GM19438 (cell line): ENCODE results near the gene GNB1L.

Experiments used
- ATAC-seq: cut with Tn5 transposase; IDR thresholded peaks from one replicate; pipeline ENCODE4 v1.9.1; 2021; ENCODE audit warnings: low read depth; ENCODE audit not compliant: unreplicated experiment

The GNB1L gene

DNA sequence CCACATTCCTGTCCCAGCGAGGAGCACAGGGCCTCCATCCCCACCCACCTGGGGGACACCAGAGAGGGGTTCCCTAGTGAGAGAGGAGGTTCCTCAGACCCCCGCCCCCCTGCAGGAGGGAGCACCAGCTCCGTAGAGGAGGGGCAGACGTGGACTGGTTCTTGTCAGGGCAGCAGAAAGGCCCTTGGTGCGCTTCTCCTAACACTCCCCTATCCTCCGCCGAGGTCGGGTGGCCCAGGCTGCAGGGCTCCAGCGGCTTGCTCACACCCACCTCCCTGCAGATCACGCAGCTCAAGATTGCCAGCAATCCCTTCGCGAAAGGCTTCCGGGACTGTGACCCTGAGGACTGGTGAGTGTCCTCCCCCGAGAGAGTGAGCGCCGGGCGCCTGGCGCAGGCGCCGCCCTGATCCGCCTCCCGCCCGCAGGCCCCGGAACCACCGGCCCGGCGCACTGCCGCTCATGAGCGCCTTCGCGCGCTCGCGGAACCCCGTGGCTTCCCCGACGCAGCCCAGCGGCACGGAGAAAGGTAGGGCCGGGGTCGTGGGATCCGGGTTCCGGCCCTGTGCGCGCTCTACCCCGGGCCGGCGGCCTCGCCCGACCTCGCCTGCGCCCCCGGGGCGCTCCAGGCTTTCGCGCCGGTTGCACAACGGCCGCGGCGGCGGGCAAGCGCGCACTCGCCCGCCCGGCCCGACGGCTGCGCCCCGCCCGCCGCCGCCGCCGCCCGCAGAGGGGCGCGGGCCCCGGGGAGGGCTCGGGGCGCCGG, 89.0 kb downstream of the GNB1L start:
- ATAC-seq: no peak

- no peak for ATAC-seq
Measured at GRCh38 chr22:19764636-19765476, 89.8 kb downstream of the GNB1L start.

- ATAC-seq: no peak
Measured at GRCh38 chr22:19764299-19764593, 90.4 kb downstream of the GNB1L start.

DNA sequence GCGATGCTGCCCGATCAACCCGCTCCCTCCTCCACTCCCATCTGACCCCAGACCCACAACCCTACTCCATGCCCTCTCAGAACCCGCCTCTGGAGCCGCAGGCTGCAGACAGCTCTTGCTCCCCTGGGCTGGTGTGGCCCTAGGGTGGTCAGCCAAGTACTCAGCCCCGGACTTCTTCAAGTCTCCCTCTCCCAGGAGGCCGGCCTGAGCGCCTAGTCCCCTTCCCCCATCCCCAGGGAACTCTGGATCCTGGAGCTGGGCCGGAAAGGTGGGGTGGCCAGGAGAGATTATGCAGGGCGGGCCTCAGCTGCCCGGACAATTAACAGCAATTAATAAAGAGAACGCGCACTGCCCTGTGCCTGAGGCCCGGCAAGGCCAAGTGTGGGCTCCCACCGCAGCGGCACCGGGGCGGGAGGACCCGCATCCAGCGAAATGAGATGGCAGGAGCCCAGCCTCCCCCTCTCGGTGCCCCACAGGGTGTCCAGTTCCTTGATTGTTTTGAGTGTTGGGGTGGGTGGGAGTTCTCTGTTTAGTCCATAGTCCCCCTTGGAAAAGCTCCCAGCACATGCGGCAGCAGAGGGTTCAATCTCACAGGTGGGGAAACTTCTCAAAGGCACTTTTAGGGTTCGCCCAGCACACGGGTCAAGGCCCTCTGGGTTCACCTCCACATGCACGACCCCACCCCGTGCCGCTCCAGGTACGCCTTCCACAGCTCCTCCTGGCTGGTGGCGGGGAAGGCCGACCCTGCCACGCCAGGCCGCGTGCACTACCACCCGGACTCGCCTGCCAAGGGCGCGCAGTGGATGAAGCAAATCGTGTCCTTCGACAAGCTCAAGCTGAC, 91.0 kb downstream of the GNB1L start:
- no peak for ATAC-seq

DNA sequence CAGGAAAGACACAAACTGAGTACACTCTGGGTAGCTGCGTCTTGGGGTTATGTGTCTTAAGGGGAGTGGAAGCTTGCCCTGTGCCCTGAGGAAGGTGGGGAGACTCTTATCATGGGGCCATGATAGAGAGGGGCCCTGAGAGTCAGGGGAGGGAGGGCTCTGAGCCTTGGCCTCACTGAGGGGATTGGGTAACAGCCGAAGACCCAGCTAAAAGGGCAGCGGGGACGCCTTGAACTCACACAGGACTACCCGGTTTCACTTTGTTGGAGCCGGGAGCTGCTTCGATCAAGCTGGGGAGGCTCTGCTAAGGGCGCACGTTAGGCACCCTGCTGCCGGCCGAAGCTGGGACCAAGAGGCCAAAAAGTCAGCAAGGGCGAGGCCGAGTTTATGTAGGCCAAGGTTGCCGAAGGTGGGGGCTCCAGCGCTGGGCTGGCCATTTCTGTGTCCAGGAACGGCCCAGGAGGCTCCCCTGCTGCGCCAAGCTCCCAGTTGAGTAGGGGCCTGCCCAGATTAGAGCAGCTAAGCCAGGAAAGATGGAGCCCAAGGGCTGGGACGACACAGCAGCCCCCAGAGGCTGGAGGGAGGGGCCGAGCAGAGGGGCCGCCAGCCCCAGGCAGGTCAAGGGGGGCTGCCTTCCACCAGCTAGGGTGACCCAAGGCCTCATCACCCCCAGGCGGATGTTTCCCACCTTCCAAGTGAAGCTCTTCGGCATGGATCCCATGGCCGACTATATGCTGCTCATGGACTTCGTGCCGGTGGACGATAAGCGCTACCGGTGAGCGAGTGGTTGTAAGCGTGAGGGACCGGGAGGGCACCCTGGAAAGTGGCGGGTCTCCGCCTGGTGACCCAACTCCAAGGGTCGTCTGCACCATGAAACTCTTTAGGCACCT, 91.9 kb downstream of the GNB1L start:
- ATAC-seq: no peak

DNA sequence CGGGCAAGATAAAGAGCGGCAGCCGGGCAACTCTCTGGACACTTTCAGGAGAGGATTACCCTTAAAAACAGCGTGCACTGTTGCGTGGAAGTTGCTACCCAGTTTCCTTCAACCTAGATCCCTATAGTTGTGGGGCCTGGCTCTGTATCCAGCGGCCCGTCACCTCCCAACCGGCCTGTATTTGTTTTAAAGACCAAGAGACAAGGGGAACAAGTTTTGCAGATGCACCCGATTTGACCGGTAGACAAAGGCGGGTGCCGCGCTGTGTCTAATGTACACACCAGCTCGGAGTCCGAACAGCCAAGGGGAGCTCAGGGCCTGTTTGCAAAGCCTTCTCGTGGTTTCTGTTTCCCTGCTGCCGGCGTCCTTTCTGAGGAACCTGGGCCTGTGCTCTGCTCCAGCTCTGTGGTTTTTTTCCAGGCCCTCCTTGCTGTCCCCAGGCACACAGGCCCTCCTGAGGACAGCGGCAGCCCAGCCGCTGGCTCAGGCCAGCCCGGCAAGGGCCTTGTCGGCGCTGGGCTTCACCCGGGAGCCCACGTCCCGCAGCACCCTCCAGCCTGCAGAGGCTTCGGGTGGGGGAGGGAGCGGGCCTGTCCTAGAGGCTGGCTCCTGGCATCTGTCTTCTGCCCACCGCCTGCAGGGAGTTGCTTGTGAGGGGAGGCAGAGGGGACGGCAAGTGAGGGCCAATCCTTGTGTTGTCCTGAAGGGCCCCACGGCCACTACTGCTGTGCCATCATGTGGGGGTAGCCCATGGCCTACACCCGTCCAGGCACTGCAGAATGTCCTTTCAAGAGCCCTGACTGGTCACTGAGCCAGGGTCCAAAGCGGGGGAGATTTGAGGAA, 92.7 kb downstream of the GNB1L start:
- ATAC-seq: no peak

- no peak for ATAC-seq
Measured at GRCh38 chr22:19760951-19761724, 93.5 kb downstream of the GNB1L start.

GRCh38 chr22:19760058-19760950, 94.4 kb downstream of the GNB1L start, which contains the start of gene TBX1:
TSS of gene TBX1 (plus strand) at chr22:19760778. CDS start at chr22:19760844, 66 bp downstream.
- no peak for ATAC-seq

DNA sequence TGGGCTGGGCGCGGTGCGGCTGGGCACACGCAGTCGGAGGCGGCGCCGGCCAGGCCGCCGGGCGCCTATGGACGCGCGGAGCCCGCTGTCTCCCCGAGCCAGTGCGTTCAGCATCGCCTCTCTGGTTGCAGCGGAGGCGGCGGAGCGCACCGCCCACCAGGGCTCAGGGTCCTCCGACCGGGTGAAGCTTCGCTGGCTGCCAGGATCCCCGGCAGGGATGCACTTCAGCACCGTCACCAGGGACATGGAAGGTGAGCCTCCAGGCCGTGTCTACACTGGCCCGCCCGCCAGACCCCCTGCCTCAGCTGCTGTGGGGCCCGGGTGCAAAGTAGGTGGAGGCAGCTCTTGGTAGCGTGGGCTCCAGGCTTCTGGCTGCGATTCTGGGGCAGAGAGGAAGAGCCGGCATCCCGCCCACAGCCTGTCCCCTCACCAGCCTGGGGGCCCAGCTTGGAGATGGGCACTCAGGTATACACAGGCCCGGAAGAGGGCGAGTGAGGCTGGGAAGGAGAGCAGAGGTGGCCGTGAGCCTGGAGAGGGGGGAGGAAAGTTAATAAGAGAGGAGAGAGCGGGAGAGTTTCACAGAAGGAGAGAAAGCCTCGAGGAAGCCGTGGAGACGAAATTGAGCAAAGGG, 95.1 kb downstream of the GNB1L start:
- ATAC-seq: no peak

DNA sequence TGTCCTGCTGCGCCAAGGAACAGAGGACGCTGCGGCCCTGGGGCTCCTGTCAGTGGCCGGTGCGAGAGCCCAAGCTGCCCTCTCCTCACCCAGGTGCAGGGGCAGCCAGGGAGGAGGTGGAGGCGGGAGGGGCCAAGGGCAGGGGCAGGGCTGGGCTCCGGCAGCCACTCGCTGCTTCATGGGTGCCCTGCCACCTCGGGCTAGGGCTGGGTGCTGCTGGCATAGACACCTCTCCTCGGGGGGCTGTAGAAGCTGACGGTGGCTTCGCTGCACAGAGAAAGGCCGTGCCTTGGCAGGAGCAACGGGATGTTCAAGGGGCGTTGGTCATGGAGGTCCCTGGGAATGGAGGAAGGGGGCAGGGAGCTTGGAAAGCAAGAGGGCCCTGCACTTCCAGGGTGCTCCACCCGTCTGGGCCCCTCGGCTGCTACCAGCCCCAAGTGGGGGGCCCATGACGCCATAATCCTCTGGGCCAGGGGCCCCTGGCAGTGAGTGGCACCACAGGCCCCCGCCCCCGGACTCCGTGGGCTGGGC, 95.7 kb downstream of the GNB1L start:
- no peak for ATAC-seq

DNA sequence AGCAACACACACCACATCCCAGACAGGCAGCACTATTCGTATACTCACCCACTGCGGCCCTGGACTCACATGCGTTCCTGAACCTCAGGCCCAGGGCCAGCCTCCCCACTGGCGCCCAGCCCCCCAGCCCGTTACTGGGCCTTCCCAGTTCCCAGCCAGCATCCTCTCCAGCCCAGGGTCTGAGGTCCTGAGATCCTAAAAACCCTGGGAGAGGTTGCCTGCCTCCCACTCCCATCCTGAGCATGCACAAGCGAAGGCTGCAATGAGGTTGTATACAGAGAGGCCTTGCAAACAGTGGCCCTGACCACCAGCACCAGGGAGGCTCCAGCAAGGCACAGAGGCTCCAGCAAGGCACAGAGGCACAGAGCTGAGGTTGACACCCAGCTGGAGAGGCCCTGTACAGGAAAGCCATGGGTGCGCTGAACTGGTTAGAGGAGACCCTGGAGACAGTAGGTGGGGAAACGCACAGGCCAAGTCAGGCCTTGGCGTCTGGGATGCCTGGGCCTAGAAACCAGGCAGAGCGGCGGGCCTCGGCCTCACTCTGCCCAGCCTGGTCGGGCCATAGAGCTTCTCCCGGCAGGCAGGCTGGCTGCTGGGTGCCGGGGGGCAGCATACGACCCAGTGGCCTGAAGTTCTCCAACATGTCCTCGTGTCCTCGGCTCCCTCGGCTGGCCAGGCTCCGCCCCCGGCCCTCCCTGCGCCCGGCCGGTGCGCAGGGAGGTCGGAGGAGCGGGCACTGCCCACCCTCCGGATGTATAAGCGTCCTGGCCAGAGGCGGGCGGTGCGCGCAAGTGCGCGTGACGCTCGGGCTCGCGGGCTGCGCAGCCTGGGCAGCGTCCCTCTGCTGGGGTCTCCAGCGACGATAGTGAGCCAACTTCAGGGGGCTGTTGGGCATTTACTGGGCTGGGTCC, 96.4 kb downstream of the GNB1L start:
- ATAC-seq: no peak

GRCh38 chr22:19757140-19757984, 97.3 kb downstream of the GNB1L start:
- ATAC-seq: no peak

- no peak for ATAC-seq
Measured at GRCh38 chr22:19756288-19757128, 98.2 kb downstream of the GNB1L start.

GRCh38 chr22:19755722-19756287, 98.9 kb downstream of the GNB1L start:
- no peak for ATAC-seq
